ENCODE measurements around the gene NOTCH4. TPM values are rescaled to one million over a fixed set of nuclear protein-coding genes. Genes with fewer than 3 reads are reported as not detected.

The NOTCH4 gene
- total RNA-seq, 2 donors from 2014 or later, result 2.9 to 3.7 TPM

- intact Hi-C loops (cut with DNase I), result no loop called here
- H3K9ac ChIP-seq (ENCODE audit: low read depth in 2 of 2, low read length in 2 of 2), result no peak overlapping the region
Observed at GRCh38 chr6:32210191-32210601, 13.7 kb downstream of the NOTCH4 start.

GRCh38 chr6:32208996-32209395 lies 14.9 kb downstream of the NOTCH4 start:
- H3K4me3 ChIP-seq, result no peak overlapping the region
- no peaks in the 10 kb centered on the region for H3K27me3 ChIP-seq
- no peaks in the 10 kb centered on the region for H3K36me3 ChIP-seq
- DNase-seq, result no peak
- no peak overlapping the region for H3K27ac ChIP-seq
- intact Hi-C loops (cut with DNase I), result no loop called here
- TF ChIP-seq CTCF (IDR thresholded peaks at IDR 0.05), result no peak
- H3K9ac ChIP-seq (ENCODE audit: low read depth in 2 of 2, low read length in 2 of 2), result no peak overlapping the region
- no peaks in the 10 kb centered on the region for H3K9me3 ChIP-seq
- H3K4me1 ChIP-seq, result no peaks in the 10 kb centered on the region

More at GRCh38 chr6:32210191-32210601, 13.7 kb downstream of the NOTCH4 start:
- no peaks in the 10 kb centered on the region for H3K27me3 ChIP-seq
- H3K4me3 ChIP-seq, result no peak overlapping the region
- H3K36me3 ChIP-seq, result no peaks in the 10 kb centered on the region
- TF ChIP-seq CTCF (IDR thresholded peaks at IDR 0.05), result no peak
- DNase-seq, result no peak
- H3K4me1 ChIP-seq, result no peaks in the 10 kb centered on the region
- H3K27ac ChIP-seq, result no peak overlapping the region
- H3K9me3 ChIP-seq, result no peaks in the 10 kb centered on the region

GRCh38 chr6:32204268-32204715 lies 19.6 kb downstream of the NOTCH4 start:
- Histone ChIP-seq H3K27me3 (no peaks in the 10 kb centered on the region), H3K9me3 (no peaks in the 10 kb centered on the region), H3K9ac (ENCODE audit: low read depth in 2 of 2, low read length in 2 of 2) (no peak overlapping the region), H3K4me3 (no peak overlapping the region), H3K27ac (no peak overlapping the region), H3K36me3 (no peaks in the 10 kb centered on the region), H3K4me1 (no peaks in the 10 kb centered on the region)
- TF ChIP-seq CTCF (IDR thresholded peaks at IDR 0.05), result no peak
- no peak for DNase-seq
- intact Hi-C loops (cut with DNase I), result no loop called here

- Histone ChIP-seq H3K9ac (ENCODE audit: low read depth in 2 of 2, low read length in 2 of 2) (no peak overlapping the region), H3K27me3 (no peaks in the 10 kb centered on the region), H3K4me3 (no peak overlapping the region), H3K9me3 (no peaks in the 10 kb centered on the region), H3K27ac (no peak overlapping the region), H3K4me1 (no peaks in the 10 kb centered on the region), H3K36me3 (no peaks in the 10 kb centered on the region)
- no peak for TF ChIP-seq CTCF (IDR thresholded peaks at IDR 0.05)
- intact Hi-C loops (cut with DNase I), result no loop called here
- DNase-seq, result no peak
Observed at GRCh38 chr6:32203426-32204267, 20.2 kb downstream of the NOTCH4 start.

- intact Hi-C loops (cut with DNase I), result no loop called here
- H3K9ac ChIP-seq (ENCODE audit: low read depth in 2 of 2, low read length in 2 of 2), result no peak overlapping the region
- no peak for DNase-seq
Observed at GRCh38 chr6:32202186-32202585, 21.7 kb downstream of the NOTCH4 start.

More at GRCh38 chr6:32202186-32202585, 21.7 kb downstream of the NOTCH4 start:
- H3K27ac ChIP-seq, result no peak overlapping the region
- no peaks in the 10 kb centered on the region for H3K9me3 ChIP-seq
- no peak for TF ChIP-seq CTCF (IDR thresholded peaks at IDR 0.05)
- H3K4me1 ChIP-seq, result no peaks in the 10 kb centered on the region
- H3K4me3 ChIP-seq, result no peak overlapping the region
- H3K27me3 ChIP-seq, result no peaks in the 10 kb centered on the region
- H3K36me3 ChIP-seq, result no peaks in the 10 kb centered on the region
